Activated CD8-positive, alpha-beta T cell treated with anti-CD3 and anti-CD28 coated beads, Interleukin-2, amount 10 ng/mL, durations not matched to agents 7 days and 5 days (primary cell): ENCODE data around the gene LRRC66. TPM values are rescaled to one million over a fixed set of nuclear protein-coding genes. Genes with fewer than 3 reads are reported as not detected.

Source experiments
- ATAC-seq: fragments of 150-1000 bp; cut with Tn5 transposase; one replicate; pipeline ENCODE4 v1.10.0; 2021; ENCODE audit warnings: moderate library complexity
- CTCF ChIA-PET: fragments of 350-600 bp; sonication (Branson Sonifier 250); formaldehyde crosslinking; loops from one replicate; lab custom pipeline; 2021; ENCODE audit warnings: antibody characterized with exemption; lab: Charles Lee
- POLR2A ChIA-PET: fragments of 350-600 bp; sonication (Branson Sonifier 250); formaldehyde crosslinking; loops from one replicate; lab custom pipeline; 2021; ENCODE audit warnings: antibody characterized with exemption; lab: Charles Lee
- DNase-seq: peaks from one replicate; pipeline ENCODE4 v3.0.0-alpha.2; 2020
- H3K27ac Mint-ChIP-seq: one replicate; pipeline ENCODE4 v1.8.0; 2021; ENCODE audit warnings: mild to moderate bottlenecking, mixed read lengths
- H3K27me3 Mint-ChIP-seq: one replicate; pipeline ENCODE4 v1.8.0; 2021; ENCODE audit warnings: low read depth, mixed read lengths
- H3K36me3 Mint-ChIP-seq: one replicate; pipeline ENCODE4 v1.8.0; 2021; ENCODE audit warnings: low read depth, mixed read lengths
- H3K4me1 Mint-ChIP-seq: one replicate; pipeline ENCODE4 v1.8.0; 2021; ENCODE audit warnings: low read depth, mixed read lengths
- H3K4me3 Mint-ChIP-seq: one replicate; pipeline ENCODE4 v1.8.0; 2021; ENCODE audit warnings: mild to moderate bottlenecking, mixed read lengths
- H3K9me3 Mint-ChIP-seq: one replicate; pipeline ENCODE4 v1.8.0; 2022; ENCODE audit warnings: mixed read lengths; ENCODE audit not compliant: insufficient read depth
- total RNA-seq, 2 experiments: library from RNA; stranded (reverse); gene quantifications; one replicate each; pipeline ENCODE4 v1.2.3, GENCODE V29; 2021

LRRC66 gene, protein sequence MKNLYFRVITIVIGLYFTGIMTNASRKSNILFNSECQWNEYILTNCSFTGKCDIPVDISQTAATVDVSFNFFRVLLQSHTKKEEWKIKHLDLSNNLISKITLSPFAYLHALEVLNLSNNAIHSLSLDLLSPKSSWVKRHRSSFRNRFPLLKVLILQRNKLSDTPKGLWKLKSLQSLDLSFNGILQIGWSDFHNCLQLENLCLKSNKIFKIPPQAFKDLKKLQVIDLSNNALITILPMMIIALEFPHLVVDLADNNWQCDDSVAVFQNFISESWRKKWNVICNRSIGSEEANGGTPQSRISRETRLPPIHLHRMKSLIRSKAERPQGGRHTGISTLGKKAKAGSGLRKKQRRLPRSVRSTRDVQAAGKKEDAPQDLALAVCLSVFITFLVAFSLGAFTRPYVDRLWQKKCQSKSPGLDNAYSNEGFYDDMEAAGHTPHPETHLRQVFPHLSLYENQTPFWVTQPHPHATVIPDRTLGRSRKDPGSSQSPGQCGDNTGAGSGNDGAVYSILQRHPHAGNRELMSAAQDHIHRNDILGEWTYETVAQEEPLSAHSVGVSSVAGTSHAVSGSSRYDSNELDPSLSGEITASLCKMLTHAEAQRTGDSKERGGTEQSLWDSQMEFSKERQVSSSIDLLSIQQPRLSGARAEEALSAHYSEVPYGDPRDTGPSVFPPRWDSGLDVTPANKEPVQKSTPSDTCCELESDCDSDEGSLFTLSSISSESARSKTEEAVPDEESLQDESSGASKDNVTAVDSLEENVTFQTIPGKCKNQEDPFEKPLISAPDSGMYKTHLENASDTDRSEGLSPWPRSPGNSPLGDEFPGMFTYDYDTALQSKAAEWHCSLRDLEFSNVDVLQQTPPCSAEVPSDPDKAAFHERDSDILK
- total RNA-seq: under 1 TPM; 0.08 to 0.13 TPM

DNA sequence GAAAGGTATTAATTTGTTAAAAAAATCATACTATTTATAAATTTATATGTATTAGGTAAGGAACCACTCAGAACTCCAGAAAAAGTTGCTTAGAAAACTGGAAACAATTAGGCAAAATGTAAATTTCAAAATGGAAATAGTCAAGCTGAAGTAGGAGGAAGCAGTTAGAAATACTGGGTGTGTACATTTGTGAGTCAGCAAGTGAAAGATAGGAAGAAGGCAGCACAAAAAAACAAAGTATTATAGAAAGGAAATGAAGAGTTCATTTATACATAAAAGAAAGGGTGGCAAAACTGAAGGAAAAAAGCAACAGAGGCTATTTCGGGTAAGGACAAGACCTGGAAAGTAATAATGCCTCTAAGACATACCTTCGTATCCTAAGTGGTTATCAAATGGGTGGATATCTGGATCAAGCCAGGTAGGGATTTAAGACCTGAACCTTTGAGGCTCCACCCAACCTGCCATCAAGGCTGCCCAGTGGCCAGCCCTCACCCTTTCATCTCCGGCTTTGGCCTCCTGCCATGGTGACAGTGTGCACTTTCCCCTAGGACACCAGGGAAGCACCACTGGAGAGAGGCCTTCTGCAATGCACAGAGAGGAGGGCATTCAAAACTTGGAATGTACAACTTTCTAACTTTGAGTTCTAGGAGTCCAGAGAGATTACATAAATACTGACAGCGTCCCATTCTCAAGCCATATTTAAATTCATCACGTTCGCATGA lies at the start of gene LRRC66:
LRRC66 (minus strand) TSS at position 428 of the 722 bp plus-strand sequence. CDS start 2,750 bp downstream, outside the sequence.
- no peak within 1 kb of the TSS for H3K4me3 Mint-ChIP-seq
- DNase-seq: no peak
- no peak within 1 kb of the TSS for H3K27ac Mint-ChIP-seq
- no peak for ATAC-seq
- H3K36me3 Mint-ChIP-seq: no peaks in the 10 kb centered on the region
- no peaks in the 10 kb centered on the region for H3K9me3 Mint-ChIP-seq
- ChIA-PET CTCF (interaction anchor here (0.6 to 1.3 kb wide), 2 partner anchors 115 to 124 kb away, joined by 3 to 4 read pairs; no protein-coding TSS in a partner anchor), POLR2A (no interaction called here)
- no peaks in the 10 kb centered on the region for H3K4me1 Mint-ChIP-seq
- H3K27me3 Mint-ChIP-seq: no peaks in the 10 kb centered on the region

- Mint-ChIP-seq H3K4me1 (no peaks in the 10 kb centered on the region), H3K9me3 (no peaks in the 10 kb centered on the region), H3K27me3 (peaks cover 21% of the 10 kb centered on the region), H3K36me3 (no peaks in the 10 kb centered on the region), H3K27ac (no peak overlapping the region), H3K4me3 (no peak overlapping the region)
- no peak for DNase-seq
- ChIA-PET CTCF (no interaction called here), POLR2A (no interaction called here)
- no peak for ATAC-seq
Observed at GRCh38 chr4:52069571-52069970, 49.4 kb upstream of the LRRC66 start.

DNA sequence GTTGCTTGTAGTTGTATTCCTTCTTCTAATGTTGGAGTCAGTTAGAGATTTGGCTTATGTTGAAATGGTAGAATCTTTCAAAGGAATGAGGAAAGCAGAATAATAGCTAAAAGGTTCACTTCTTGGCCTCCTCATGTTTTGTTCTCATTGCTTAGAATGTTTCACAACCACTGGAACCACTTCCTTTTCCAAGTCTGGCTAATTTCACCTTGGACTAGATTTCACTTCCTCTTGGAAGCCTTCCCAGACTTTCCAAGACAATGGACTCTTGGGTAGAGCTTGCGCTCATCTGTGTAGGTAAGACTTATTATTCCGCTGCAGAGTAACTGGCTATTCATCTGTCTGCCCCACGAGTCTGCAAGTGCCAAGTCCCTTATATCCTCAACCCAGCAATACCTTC lies 39.2 kb upstream of the LRRC66 start:
- CTCF ChIA-PET: no interaction called here
- no peak overlapping the region for H3K4me3 Mint-ChIP-seq
- H3K36me3 Mint-ChIP-seq: no peaks in the 10 kb centered on the region
- ATAC-seq (no peak), DNase-seq (no peak)
- no peak overlapping the region for H3K27ac Mint-ChIP-seq
- POLR2A ChIA-PET: no interaction called here
- no peaks in the 10 kb centered on the region for H3K9me3 Mint-ChIP-seq
- H3K27me3 Mint-ChIP-seq: peaks cover 22% of the 10 kb centered on the region
- no peaks in the 10 kb centered on the region for H3K4me1 Mint-ChIP-seq

- Mint-ChIP-seq H3K4me1 (no peaks in the 10 kb centered on the region), H3K27me3 (peaks cover 29% of the 10 kb centered on the region), H3K4me3 (no peak overlapping the region), H3K36me3 (no peaks in the 10 kb centered on the region), H3K27ac (no peak overlapping the region), H3K9me3 (no peaks in the 10 kb centered on the region)
- ChIA-PET CTCF (no interaction called here), POLR2A (no interaction called here)
- no peak for ATAC-seq
- DNase-seq: no peak
Observed at GRCh38 chr4:52058275-52058674, 38.1 kb upstream of the LRRC66 start.

GRCh38 chr4:52057196-52057595 lies 37.0 kb upstream of the LRRC66 start:
- DNase-seq (no peak), ATAC-seq (no peak)
- H3K9me3 Mint-ChIP-seq: no peaks in the 10 kb centered on the region
- peaks cover 5% of the 10 kb centered on the region for H3K4me1 Mint-ChIP-seq
- no peak overlapping the region for H3K27ac Mint-ChIP-seq
- POLR2A ChIA-PET: interaction anchor here (0.6 kb wide), 1 partner anchor 161 kb away, joined by 5 read pairs; no protein-coding TSS in a partner anchor
- H3K4me3 Mint-ChIP-seq: no peak overlapping the region
- H3K36me3 Mint-ChIP-seq: no peaks in the 10 kb centered on the region
- H3K27me3 Mint-ChIP-seq: peaks cover 34% of the 10 kb centered on the region
- CTCF ChIA-PET: no interaction called here

- H3K4me1 Mint-ChIP-seq: peaks cover 15% of the 10 kb centered on the region
- DNase-seq (no peak), ATAC-seq (no peak)
- no peaks in the 10 kb centered on the region for H3K36me3 Mint-ChIP-seq
- peaks cover 49% of the 10 kb centered on the region for H3K27me3 Mint-ChIP-seq
- H3K27ac Mint-ChIP-seq: no peak overlapping the region
- H3K9me3 Mint-ChIP-seq: no peaks in the 10 kb centered on the region
- ChIA-PET CTCF (no interaction called here), POLR2A (no interaction called here)
- no peak overlapping the region for H3K4me3 Mint-ChIP-seq
Observed at GRCh38 chr4:52054254-52054653, 34.1 kb upstream of the LRRC66 start.

DNA sequence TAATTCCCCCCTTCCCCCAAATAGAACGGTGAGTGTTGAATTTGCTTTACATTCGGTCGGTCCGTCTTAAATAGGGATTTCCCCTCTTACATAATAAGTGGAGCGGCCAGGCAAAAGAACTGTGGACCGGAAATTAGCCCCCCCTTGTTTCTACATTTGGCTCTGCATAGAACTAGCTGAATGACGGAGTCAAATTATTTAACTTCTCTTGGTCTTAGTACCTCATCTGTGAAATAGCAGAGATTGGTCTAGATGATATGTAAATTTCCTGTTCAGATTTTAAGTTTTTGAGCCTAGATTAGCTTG lies 32.3 kb upstream of the LRRC66 start:
- H3K9me3 Mint-ChIP-seq: no peaks in the 10 kb centered on the region
- H3K27ac Mint-ChIP-seq: no peak overlapping the region
- peaks cover 57% of the 10 kb centered on the region for H3K27me3 Mint-ChIP-seq
- CTCF ChIA-PET: no interaction called here
- no peaks in the 10 kb centered on the region for H3K36me3 Mint-ChIP-seq
- H3K4me1 Mint-ChIP-seq: peaks cover 15% of the 10 kb centered on the region
- ATAC-seq (no peak), DNase-seq (no peak)
- H3K4me3 Mint-ChIP-seq: no peak overlapping the region
- POLR2A ChIA-PET: no interaction called here

GRCh38 chr4:52051615-52052474 lies 31.7 kb upstream of the LRRC66 start:
- peaks cover 61% of the 10 kb centered on the region for H3K27me3 Mint-ChIP-seq
- ATAC-seq (peak; percentile 59), DNase-seq (peak; percentile 20)

GRCh38 chr4:52051213-52051614 lies 31.1 kb upstream of the LRRC66 start, which contains the start of gene SPATA18:
Gene SPATA18 (plus strand): TSS chr4:52051304. CDS start chr4:52051705, 401 bp downstream.
- DNase-seq (no peak), ATAC-seq (peak; percentile 74)
- POLR2A ChIA-PET: no interaction called here
- CTCF ChIA-PET: no interaction called here
- Mint-ChIP-seq H3K27me3 (peaks cover 66% of the 10 kb centered on the region), H3K36me3 (no peaks in the 10 kb centered on the region), H3K9me3 (no peaks in the 10 kb centered on the region), H3K4me3 (peak within 1 kb of the TSS; percentile 70), H3K4me1 (peaks cover 15% of the 10 kb centered on the region), H3K27ac (no peak within 1 kb of the TSS)

More at GRCh38 chr4:52051615-52052474, 31.7 kb upstream of the LRRC66 start:
- Mint-ChIP-seq H3K4me1 (peaks cover 15% of the 10 kb centered on the region), H3K36me3 (no peaks in the 10 kb centered on the region), H3K27ac (no peak overlapping the region), H3K9me3 (no peaks in the 10 kb centered on the region), H3K4me3 (peak overlapping the region; percentile 70)
- POLR2A ChIA-PET: no interaction called here
- CTCF ChIA-PET: no interaction called here

GRCh38 chr4:52049266-52049665 lies 29.1 kb upstream of the LRRC66 start:
- Mint-ChIP-seq H3K36me3 (no peaks in the 10 kb centered on the region), H3K27ac (no peak overlapping the region), H3K9me3 (no peaks in the 10 kb centered on the region), H3K27me3 (peaks cover 56% of the 10 kb centered on the region), H3K4me1 (peaks cover 15% of the 10 kb centered on the region), H3K4me3 (no peak overlapping the region)
- no peak for DNase-seq
- CTCF ChIA-PET: no interaction called here
- POLR2A ChIA-PET: no interaction called here
- ATAC-seq: no peak

DNA sequence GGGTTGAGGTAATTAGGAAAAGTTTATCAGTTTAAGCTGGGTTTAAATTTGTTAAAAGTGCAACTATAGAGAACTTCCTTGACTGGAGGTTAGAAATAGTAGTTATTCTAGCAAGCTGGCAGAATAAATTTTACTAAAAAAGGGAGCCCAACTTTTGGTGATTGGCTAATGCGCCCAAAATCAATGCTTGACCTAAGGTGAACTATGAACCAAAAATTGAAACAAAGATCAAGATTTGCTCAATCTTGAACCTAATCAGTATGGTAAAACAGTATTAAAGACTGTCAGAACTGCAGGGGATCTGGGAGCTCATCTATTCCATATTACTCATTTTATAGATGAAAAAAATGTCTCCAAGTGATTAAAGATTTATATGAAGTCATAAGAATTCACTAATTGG lies 24.9 kb upstream of the LRRC66 start:
- Mint-ChIP-seq H3K4me1 (no peaks in the 10 kb centered on the region), H3K36me3 (no peaks in the 10 kb centered on the region), H3K4me3 (no peak overlapping the region), H3K27me3 (peaks cover 51% of the 10 kb centered on the region), H3K27ac (no peak overlapping the region), H3K9me3 (no peaks in the 10 kb centered on the region)
- ChIA-PET CTCF (no interaction called here), POLR2A (no interaction called here)
- DNase-seq (no peak), ATAC-seq (no peak)
